Activated CD4-positive, alpha-beta T cell treated with anti-CD3 and anti-CD28 coated beads for 24 hours (primary cell): Measurements from ENCODE around the gene C16orf96.
"Not testable (repeated sequence)": the region's sequence is repeated elsewhere in the genome, so short reads cannot be mapped to it uniquely, and the experiment has no call there.

Experiments
- DNase-seq, 2 donors: peaks; one replicate each; pipeline ENCODE4 v3.0.0-alpha.2; 2020; ENCODE audit warnings: low read depth in 2 of 2

Gene C16orf96

GRCh38 chr16:4566144-4566543 lies 10.0 kb downstream of the C16orf96 start:
- DNase-seq, result no peak

- no peak for DNase-seq
Measured at GRCh38 chr16:4570086-4570485, 13.9 kb downstream of the C16orf96 start.

GRCh38 chr16:4570688-4571321 lies 14.7 kb downstream of the C16orf96 start:
- no peak for DNase-seq

GRCh38 chr16:4572715-4573114 lies 16.6 kb downstream of the C16orf96 start:
- DNase-seq, result no peak

- not testable (repeated sequence) for DNase-seq
Measured at GRCh38 chr16:4573926-4574325, 17.8 kb downstream of the C16orf96 start.

- no peak for DNase-seq
Measured at GRCh38 chr16:4574919-4575705, 19.0 kb downstream of the C16orf96 start.

- DNase-seq, result no peak
Measured at GRCh38 chr16:4576008-4576407, 19.9 kb downstream of the C16orf96 start.

- no peak for DNase-seq
Measured at GRCh38 chr16:4578961-4579530, 22.9 kb downstream of the C16orf96 start.

GRCh38 chr16:4580250-4580649 lies 24.1 kb downstream of the C16orf96 start:
- DNase-seq, result no peak

GRCh38 chr16:4583906-4584305 lies 27.8 kb downstream of the C16orf96 start:
- DNase-seq, result no peak

- DNase-seq, result no peak
Measured at GRCh38 chr16:4586291-4586690, 30.2 kb downstream of the C16orf96 start.

GRCh38 chr16:4588386-4588785 lies 32.2 kb downstream of the C16orf96 start:
- no peak for DNase-seq

- DNase-seq, result no peak
Measured at GRCh38 chr16:4588961-4589360, 32.8 kb downstream of the C16orf96 start.

- no peak for DNase-seq
Measured at GRCh38 chr16:4591191-4591590, 35.1 kb downstream of the C16orf96 start.

GRCh38 chr16:4591706-4592470 lies 35.7 kb downstream of the C16orf96 start:
- DNase-seq, result no peak

GRCh38 chr16:4593086-4593485 lies 36.9 kb downstream of the C16orf96 start:
- DNase-seq, result no peak

- no peak for DNase-seq
Measured at GRCh38 chr16:4594433-4595410, 38.6 kb downstream of the C16orf96 start.

- DNase-seq, result no peak
Measured at GRCh38 chr16:4597174-4597573, 41.0 kb downstream of the C16orf96 start.

- no peak for DNase-seq
Measured at GRCh38 chr16:4599037-4599436, 42.9 kb downstream of the C16orf96 start.

- DNase-seq, result no peak
Measured at GRCh38 chr16:4599545-4599944, 43.4 kb downstream of the C16orf96 start.
